CD4-positive, alpha-beta T cell treated with Interleukin-15 for 1 hour (primary cell): Measurements from ENCODE around the gene TESK2.
"Not testable (repeated sequence)": the region's sequence is repeated elsewhere in the genome, so short reads cannot be mapped to it uniquely, and the experiment has no call there.

ENCODE experiments used
- DNase-seq: peaks from one replicate; pipeline ENCODE4 v3.0.0-alpha.2; 2020

Gene TESK2

DNA sequence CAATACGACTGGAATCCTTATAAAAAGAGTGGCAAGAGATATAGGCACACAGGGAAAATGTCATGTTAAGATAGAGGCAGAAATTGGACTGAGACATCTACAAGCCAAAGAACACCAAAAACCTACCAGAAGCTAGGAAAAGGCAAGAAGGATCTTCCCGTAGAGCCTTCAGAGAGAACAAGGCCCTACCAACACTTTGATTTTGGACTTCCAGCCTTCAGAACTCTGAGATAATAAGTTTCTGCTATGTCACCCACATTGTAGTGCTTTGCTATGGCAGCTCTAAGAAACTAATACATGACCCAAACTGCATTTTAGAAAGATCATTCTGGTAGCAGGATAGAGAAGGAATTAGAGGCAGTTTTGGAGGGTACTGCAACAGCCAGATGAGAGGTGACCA, 126.7 kb downstream of the TESK2 start:
- no peak for DNase-seq

DNA sequence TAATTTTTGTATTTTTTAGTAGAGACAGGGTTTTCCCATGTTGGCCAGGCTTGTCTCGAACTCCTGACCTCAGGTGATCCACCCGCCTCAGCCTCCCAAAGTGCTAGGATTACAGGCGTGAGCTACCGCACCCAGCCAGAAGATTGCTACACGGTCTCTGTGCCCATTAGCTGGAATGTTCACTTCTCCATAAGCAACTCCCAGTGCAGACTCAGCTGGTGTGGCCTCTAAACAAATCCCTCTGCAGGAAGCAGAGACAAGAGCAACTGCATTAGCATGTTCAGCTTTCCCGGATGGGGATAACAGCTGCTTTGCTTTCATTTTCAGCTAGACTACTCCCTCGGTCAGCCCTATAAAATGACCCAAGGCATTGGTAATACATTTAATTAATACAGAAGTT, 130.0 kb downstream of the TESK2 start:
- DNase-seq, result not testable (repeated sequence)

DNA sequence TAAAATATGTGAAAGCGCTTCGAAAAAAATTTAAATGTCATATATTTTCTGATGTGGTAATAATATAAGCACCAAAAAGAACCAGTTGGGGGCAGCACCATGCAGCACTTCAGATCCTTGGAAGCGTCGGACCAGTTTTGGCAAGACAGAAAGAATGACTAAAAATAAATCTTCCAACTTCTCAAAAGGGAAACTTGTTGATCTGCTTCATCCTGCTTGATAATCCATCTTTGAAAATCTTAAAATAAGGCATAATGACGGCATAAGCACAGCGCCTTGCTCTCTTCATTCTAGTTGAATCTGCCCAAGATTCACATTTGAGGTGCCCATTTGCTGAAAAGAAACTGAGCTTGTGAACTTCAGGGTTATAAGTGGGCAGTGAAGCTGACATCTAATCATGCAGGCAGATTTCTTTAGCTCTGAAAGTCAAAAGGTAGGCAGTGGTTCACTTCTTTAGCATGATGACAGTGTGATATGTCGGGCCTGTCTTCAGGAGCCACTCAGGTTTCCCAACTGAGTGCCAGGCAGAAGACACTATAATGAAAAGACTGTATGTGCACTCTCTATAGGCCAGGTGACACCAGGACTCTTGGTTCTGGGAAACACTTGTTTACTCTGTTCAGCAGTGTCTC, 131.0 kb downstream of the TESK2 start:
- DNase-seq, result peak; percentile 54

DNA sequence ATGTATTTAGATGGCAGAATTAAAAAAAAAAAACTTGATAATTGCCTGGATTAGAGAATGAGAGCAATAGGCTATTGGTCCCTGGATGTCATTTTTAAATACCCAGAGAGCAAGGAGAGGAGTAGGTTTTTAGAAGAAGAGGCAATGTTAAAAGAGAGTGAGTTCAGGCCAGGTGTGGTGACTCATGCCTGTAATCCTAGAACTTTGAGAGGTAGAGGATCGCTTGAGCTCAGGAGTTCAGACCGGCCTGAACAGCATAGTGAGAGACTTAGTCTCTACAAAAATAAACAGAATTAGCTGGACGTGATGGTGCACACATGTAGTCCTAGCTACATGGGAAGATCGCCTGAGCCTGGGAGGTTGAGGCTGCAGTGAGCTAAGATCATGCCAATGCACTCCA, 134.8 kb downstream of the TESK2 start:
- DNase-seq, result no peak

DNA sequence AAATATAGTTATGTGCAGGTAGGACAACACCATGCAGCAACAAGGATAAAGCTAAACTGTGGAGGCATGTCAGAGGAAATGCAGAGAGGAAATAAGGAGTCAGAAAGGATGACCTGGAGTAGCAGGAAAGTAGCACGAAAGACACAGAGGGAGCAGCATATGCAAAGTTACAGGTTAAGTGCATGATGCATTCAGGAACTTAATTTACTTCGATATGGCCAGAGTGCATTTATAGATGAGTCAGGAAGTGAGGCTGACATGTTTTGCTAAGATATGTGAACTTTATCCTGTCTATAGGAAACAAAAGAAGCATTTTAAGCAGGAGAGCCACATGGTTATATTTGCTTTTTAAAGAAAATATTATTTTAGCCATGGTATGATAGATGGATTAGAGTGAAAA, 135.3 kb downstream of the TESK2 start:
- DNase-seq, result no peak

DNA sequence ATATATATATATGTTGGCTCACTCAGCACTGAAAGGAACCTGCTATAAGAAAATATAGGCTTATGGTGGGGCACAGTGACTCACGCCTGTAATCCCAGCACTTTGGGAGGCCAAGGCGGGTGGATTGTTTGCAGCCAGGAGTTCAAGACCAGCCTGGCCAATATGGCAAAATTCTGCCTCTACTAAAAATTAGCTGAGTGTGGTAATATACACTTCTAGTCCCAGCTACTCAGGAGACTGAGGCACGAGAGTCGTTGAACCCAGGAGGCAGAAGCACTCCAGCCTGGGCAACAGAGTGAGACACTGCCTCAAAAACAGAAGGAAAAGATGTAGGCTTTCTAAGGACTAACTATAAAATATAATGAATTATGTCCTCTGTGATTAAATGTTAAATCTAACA, 136.1 kb downstream of the TESK2 start:
- no peak for DNase-seq

DNA sequence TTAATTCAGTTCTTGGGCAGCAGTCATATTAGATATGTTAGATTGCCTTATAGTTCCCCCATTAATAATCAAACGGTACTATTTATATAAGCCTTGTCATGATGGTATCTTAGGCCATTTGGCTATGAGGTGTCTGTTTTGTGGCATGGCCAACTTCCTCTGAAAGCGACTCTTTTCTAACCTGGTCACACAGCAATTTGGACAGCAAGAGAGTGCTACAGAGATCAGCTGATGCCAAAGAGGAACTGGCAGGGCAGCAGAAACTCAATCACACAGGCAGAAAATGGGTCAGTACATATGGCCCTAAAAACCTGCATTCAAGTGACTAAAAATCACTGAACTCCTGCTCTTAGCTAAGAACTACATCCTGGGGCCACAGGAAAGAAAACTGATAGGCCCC, 137.3 kb downstream of the TESK2 start:
- DNase-seq, result no peak

DNA sequence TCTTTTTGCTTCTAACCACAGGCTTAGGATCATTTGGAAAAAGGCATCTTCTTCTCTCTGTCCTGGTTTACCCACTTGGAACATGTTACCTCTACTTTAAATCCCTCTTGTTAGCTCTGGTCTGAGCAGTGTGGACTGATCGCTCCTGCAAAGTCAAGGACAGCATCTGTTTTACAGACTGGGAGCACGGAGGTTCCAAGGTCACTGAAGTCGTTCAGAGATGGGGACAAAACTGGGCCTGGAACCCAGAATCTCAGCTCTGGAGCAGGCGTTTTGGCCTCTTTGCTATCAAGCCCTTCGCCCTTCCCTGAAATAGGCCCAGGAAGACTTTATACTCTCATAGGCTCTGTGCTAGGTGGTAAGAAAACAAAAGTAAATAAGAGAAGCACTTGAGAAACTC, 139.5 kb downstream of the TESK2 start:
- DNase-seq, result no peak

DNA sequence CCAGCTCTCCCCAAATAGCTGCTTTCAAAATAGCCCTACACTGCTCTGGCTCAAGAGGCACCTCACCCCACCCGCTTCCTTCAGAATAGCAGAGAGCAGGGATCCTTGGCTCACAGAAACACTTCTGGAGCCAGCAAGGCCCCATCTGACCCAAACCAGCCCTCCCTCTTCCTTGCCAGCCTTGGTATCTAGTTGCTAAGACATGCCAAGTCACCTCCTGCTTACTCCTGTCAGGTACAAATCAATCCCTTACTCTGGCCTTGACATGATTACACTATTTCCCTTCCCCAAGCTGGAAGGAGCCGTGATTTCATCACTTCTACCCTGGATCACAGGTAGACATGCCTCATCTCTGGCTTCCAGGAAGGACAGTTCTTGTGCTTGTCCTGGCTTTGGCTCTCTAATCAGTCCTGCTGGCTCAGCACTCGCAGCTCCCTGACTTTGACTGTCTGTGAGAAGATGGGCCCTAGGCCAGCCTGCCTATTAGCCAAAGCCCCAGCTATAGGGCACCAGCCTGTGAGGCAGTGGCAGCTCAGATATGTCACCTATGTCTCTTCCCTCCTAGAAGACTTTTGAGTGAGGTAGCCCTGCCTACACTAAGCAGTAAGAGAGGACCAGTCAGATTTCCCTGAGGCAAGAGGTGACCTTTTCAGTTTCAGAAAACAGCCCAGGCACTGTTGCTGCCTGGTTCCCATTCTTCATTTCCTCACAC, 141.8 kb downstream of the TESK2 start:
- DNase-seq, result no peak

DNA sequence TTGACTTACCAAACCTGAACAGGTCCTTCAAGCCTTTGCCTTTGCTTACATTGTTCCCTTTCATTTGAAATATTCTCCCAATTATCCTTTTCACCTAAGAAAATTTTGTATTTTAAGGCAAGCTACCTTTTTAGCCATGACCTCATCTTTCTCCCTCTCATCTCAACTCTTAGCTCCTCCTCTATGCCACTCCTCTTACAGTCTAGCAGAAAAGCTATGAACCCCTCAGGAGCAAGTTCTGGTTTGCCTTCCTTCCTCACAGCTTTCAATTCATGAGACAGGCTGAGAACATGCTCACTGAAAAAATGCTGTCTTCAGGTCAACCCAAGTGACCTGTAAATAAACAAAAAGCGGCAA, 142.4 kb downstream of the TESK2 start:
- no peak for DNase-seq

DNA sequence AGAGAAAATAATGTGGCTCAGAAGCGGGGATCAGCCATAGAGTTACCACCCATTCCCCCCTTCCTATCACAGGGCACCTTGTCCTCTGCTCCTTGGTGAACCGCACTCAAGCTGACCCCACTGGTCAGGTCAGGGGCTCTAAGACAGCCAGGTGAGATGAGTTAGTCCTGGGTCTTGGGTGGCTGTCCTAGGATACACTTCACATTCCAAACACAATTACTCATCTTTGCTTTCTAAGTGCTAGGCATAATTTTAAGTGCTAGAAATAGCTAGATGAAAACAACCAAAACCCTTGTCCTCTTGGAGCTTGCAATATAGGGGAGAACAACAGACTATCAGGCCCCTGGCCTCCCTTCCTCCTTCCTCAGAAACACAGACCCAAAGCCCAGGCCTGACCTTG, 142.9 kb downstream of the TESK2 start:
- no peak for DNase-seq

DNA sequence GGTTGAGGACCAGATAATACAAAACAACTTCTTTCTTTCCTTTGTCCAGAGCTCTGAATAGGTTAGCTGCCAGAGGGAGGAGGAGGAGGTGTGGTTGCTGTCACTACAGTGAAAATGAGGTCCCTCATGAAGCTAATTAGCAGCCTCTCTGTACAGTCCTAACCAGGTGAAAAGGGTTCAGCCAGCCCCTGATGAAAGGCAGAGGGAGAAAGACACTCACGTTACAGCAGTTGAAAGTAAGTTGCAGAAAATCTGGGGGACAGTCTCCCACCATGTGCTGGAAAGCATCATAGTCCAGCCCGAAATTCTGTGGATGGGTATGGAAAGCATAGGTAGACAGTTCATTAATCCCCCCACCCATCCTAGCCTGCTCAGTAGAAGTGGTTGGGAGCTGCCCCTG, 144.5 kb downstream of the TESK2 start:
- DNase-seq, result no peak

DNA sequence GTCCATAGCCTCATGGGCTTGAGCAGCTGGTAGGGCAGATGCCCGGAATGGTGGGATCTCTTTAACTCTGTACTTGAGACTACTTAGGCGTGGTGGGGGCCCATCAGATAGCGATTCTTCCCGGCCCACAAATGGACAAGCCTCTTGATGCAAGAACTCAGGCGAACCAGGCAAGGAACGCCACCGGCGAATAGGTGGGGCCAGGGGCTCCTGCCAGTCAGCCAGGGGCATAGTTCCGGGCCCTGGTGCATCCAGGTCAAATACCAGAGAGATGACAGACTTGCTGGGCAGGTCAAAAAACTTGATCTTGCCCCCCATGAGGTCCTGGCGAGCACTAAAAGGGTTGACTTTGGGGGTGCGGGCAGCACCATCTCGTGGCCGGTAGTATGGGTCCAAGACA, 145.9 kb downstream of the TESK2 start:
- DNase-seq, result no peak

DNA sequence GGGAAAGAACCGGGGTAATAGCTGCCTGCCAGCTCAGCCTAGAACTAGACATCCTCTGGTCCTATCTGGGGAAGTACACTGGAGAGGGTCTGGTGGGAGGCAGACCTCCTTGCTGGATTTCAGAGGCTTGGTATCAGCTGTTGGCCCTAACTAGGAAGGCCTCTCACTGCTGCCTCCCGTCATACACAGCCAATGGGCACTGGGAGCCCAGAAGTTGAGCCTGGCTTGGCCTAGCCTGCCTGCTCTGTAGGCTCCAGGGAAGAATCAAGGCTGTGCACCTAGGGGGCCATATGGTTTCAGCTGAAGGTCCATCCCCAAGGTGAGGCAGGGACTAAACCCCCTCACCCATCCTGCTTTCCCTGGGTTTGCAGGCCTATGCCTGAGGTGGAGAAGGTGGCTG, 146.5 kb downstream of the TESK2 start:
- no peak for DNase-seq

DNA sequence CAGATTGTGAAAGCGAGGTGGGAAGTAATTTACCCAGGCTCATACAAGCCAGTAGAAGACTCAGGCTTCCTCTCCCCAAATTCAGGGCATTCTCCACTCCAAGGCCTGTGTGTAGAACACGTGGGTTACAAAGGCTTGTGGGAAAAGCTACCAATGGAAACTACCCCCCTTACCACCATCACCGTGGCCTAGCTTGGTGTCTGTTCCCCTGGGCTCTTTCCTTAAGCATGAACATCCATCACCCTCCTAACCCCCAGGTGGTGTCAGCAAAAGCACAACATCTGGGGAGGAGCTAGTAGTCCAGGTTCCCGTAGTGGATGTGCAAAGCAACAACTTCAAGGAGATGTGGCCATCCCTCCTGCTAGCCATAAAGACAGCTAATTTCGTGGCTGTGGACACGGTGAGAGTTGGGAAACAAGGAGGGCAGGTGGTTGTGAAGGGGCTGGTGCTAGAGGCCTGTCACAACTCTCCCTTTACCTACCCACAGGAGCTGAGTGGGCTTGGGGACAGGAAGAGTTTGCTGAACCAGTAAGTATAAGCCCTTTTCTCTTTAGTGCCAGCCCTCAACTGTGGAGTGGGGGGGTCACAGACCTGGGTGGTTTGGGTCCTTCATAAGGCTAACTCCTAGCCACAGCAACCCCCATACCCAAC, 150.0 kb downstream of the TESK2 start:
- DNase-seq, result no peak

DNA sequence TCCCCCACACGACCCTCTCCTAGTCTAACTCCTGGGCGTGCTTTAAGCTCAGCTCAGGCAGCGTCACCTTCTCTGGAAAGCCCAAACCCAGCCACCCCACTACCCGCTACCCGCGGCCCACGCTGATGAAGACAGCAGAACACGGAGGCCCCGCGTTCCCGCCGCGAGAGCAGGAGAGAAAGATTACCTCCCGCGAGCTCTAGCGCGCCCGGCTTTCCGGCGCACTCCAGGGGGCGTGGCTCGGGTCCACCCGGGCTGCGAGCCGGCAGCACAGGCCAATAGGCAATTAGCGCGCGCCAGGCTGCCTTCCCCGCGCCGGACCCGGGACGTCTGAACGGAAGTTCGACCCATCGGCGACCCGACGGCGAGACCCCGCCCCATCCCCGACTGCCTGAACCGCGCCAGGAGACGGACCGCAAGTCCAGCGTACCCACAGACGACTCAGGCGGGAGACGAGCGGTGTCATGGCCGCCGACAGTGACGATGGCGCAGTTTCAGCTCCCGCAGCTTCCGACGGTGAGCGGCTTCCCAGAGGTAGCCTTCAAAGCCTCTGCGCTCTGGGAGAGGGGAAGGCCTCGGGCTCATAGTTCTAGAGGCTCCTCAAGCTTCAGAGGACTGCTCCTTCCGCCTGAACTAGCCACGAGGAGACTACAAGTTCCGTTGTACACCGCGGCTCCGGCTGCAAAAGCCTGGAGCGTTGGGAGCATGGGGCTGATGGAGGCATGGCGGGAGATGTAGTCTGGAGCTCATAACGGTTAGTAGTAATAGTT, 151.0 kb downstream of the TESK2 start, which contains the start of the genes MUTYH and TOE1:
TSS of gene MUTYH (minus strand) at position 652 of the 770 bp plus-strand sequence. CDS start 5,935 bp downstream, outside the sequence.
TSS of gene TOE1 (plus strand) at position 382 of the 770 bp plus-strand sequence. CDS start at position 465, 83 bp downstream.
- peak; percentile 91 for DNase-seq

DNA sequence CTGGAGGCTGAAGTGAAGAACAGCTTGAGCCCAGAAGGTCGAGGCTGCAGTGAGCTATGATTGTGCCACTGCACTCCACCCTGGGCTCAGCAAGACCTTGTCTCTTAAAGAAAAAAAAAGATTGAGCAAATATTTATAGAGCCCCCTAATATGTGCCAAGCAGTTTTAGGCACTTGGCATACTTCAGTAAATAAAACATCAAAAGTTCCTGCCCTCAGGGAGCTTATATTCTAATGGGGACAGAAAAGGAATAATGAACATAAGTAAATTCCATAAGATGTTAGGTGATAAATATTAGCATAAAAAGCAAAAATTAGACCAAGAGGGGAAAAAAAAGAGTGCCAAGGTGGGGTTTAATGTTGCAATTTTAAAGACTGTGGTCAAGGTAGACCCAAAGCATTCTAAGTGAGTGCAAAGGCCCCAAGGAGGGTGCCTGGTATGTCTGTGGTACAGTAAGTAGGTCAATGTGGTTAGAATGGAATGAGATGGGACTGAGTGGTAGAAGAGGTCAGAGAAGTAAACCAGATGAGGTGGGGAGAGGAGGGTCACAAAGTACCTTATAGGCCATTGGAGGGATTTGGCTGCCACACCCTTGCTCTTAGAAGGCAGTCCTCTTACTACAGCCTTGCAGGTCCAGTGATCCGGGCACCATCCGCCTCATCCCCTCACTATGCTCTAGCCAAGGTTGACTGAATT, 153.2 kb downstream of the TESK2 start:
- DNase-seq, result no peak

DNA sequence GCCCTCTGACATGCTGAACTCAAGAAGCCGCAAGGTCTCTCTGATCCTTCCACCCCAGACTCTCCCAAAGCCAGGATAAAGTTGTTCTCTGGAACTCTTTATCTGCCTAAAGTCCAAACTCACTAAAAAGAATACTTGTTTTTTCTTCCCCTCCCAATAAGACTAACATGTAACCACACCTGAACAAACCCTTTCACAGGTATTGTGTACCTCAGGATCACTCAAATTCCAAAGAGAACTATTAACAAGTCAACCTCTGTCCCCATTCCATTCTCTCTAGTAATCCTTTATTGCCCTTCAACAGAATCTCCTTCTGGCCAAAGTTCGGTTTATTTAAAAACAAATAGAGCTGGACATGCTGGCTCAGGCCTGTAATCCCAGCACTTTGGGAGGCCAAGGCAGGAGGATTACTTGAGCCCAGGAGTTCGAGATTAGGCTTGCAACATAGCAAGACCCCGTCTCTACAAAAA, 155.1 kb downstream of the TESK2 start:
- no peak for DNase-seq

DNA sequence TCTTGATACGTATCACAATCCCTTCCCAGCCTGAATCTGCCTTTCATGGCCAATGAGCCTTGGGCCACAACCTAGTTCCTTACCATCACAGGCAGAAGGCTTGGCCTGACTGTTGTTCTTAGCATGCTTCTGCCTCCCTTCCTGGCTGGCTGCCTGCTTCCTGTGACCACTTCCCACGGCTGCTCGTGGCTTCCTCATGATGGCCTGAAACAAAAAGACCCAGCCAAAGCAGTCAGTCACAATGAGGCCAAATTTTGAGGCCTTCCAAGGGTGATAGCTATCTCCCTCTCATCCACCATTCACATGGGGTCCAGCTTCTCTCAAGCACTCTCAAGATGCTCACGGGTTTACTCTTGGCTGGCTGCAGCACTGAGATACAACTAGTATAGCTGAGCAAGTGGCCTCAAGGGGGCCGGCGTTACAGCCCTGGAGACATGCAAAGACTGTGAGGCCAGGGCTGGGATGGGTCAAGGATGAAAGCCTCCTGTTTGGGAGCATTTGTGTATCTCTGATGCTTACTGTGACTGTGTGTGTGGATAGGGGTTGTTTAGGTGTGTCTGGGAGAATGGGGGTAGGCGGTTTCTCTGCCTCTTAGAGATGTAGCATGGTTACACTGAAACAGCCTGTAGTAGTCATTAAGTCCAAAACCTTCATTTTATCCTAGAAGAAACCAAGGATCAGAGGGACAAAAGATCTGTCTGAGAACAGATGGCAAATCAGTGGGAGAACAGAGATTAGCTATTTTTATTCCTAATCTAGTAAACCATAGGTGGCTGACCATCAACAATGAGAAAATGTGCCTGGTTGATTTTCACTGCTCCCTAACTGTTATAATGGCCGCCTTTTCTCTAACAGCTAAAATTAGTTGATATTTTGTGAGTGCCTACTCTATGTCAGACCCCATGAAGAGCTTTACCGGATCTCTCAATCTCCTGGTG, 156.4 kb downstream of the TESK2 start:
- DNase-seq, result no peak

DNA sequence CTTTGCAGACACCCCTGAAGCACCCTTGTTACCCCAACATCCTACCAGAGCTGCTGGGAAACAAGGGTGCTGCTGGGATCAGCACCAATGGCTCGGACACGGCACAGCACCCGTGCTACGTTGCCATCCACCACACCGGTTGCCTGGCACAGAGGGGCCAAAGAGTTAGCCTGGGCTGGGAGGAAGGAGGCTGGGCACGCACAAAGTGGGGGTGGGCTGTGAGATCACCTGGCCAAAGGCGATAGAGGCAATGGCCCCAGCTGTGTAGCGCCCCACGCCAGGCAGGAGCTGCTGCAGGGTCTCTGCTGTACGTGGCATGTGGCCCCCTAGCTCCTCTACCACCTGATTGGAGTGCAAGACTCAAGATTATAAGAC, 158.6 kb downstream of the TESK2 start:
- DNase-seq, result no peak
